HEK293 (cell line): ENCODE data around the gene KLHDC9.
A peak's percentile ranks its signal among the peaks of the same experiment; 100 is the strongest.

Source experiments
- CTCF ChIA-PET: fragments of 350-600 bp; formaldehyde crosslinking; extraction: SDS; loops from one replicate; lab custom pipeline; 2021; ENCODE audit warnings: antibody characterized with exemption; lab: Yijun Ruan, JAX
- POLR2A ChIA-PET: fragments of 300-600 bp; formaldehyde crosslinking; extraction: SDS; loops from one replicate; lab custom pipeline; 2020; ENCODE audit warnings: antibody characterized with exemption, inconsistent platforms; lab: Yijun Ruan, JAX
- H3K27ac ChIP-seq: fragments of 200-500 bp; sonication (Bioruptor generic); 2 replicates; pipeline ENCODE4 v1.5.1; 2014; ENCODE audit warnings: low read depth, low read length, control low read depth, inconsistent platforms; ENCODE audit errors: extremely low read depth
- H3K36me3 ChIP-seq, 2 experiments: fragments of 200-500 bp in 1 of 2; sonication (Bioruptor generic) in 1 of 2; 1 replicate in 1 of 2; 2 replicates in 1 of 2; pipeline ENCODE4 v1.5.1; 2014 to 2017; ENCODE audit warnings: inconsistent platforms in 2 of 2, low read length in 2 of 2; ENCODE audit not compliant: control insufficient read depth in 2 of 2, insufficient read depth in 1 of 2
- H3K4me1 ChIP-seq: fragments of 200-500 bp; sonication (Bioruptor generic); 2 replicates; pipeline ENCODE4 v1.5.1; 2014; ENCODE audit warnings: mild to moderate bottlenecking, low read length, inconsistent platforms; ENCODE audit not compliant: control insufficient read depth, insufficient read depth
- H3K4me3 ChIP-seq: 2 replicates; pipeline ENCODE4 v1.5.1; 2011; ENCODE audit warnings: low read depth, mild to moderate bottlenecking, control low read depth, low read length, moderate library complexity
- H3K9me3 ChIP-seq: fragments of 200-500 bp; sonication (Bioruptor generic); 2 replicates; pipeline ENCODE4 v1.5.1; 2014; ENCODE audit warnings: low read depth, low read length, inconsistent platforms; ENCODE audit not compliant: control insufficient read depth, insufficient read depth
- ATF2 ChIP-seq: fragments of 450-650 bp; formaldehyde crosslinking; IDR thresholded peaks from 2 replicates; pipeline ENCODE4 v1.5.1; 2016; ENCODE audit warnings: missing biosample characterization, missing genetic modification characterization, low read depth
- BCL6B ChIP-seq: fragments of 450-650 bp; formaldehyde crosslinking; IDR thresholded peaks from 2 replicates; pipeline ENCODE4 v1.5.1; 2017; ENCODE audit warnings: missing biosample characterization, missing genetic modification characterization
- CTCF ChIP-seq: fragments of 450-650 bp; formaldehyde crosslinking; IDR thresholded peaks from 2 replicates; pipeline ENCODE4 v1.5.1; 2016; ENCODE audit warnings: missing biosample characterization, missing genetic modification characterization
- EGR2 ChIP-seq: fragments of 450-650 bp; formaldehyde crosslinking; IDR thresholded peaks from 2 replicates; pipeline ENCODE4 v1.5.1; 2016; ENCODE audit warnings: low read depth, missing biosample characterization, missing genetic modification characterization
- SP2 ChIP-seq: fragments of 450-650 bp; formaldehyde crosslinking; IDR thresholded peaks from 2 replicates; pipeline ENCODE4 v1.5.1; 2016; ENCODE audit warnings: missing biosample characterization, missing genetic modification characterization
- ZBTB8A ChIP-seq: fragments of 450-650 bp; formaldehyde crosslinking; IDR thresholded peaks from 2 replicates; pipeline ENCODE4 v1.5.1; 2016; ENCODE audit warnings: missing biosample characterization, missing genetic modification characterization
- ZEB2 ChIP-seq: fragments of 450-650 bp; formaldehyde crosslinking; IDR thresholded peaks from 2 replicates; pipeline ENCODE4 v1.5.1; 2016; ENCODE audit warnings: missing biosample characterization, missing genetic modification characterization
- ZFP3 ChIP-seq: fragments of 450-650 bp; formaldehyde crosslinking; IDR thresholded peaks from 2 replicates; pipeline ENCODE4 v1.5.1; 2016; ENCODE audit warnings: low read depth, missing biosample characterization, missing genetic modification characterization
- ZFP41 ChIP-seq: fragments of 450-650 bp; formaldehyde crosslinking; IDR thresholded peaks from 2 replicates; pipeline ENCODE4 v1.5.1; 2016; ENCODE audit warnings: missing biosample characterization, missing genetic modification characterization, borderline replicate concordance
- ZIC2 ChIP-seq: fragments of 450-650 bp; formaldehyde crosslinking; IDR thresholded peaks from 2 replicates; pipeline ENCODE4 v1.5.1; 2016; ENCODE audit warnings: missing biosample characterization, missing genetic modification characterization
- ZNF16 ChIP-seq: fragments of 450-650 bp; formaldehyde crosslinking; IDR thresholded peaks from 2 replicates; pipeline ENCODE4 v1.5.1; 2016; ENCODE audit warnings: low read depth, missing biosample characterization, missing genetic modification characterization
- ZNF174 ChIP-seq: fragments of 450-650 bp; formaldehyde crosslinking; IDR thresholded peaks from 2 replicates; pipeline ENCODE4 v1.5.0; 2017; ENCODE audit warnings: missing biosample characterization, mild to moderate bottlenecking, missing genetic modification characterization
- ZNF184 ChIP-seq: fragments of 450-650 bp; IDR thresholded peaks from 2 replicates; pipeline ENCODE4 v1.5.1; 2018; ENCODE audit warnings: missing biosample characterization, mild to moderate bottlenecking, missing genetic modification characterization
- ZNF26 ChIP-seq: fragments of 450-650 bp; formaldehyde crosslinking; IDR thresholded peaks from 2 replicates; pipeline ENCODE4 v1.5.1; 2016; ENCODE audit warnings: missing biosample characterization, missing genetic modification characterization
- ZNF335 ChIP-seq: fragments of 450-650 bp; formaldehyde crosslinking; conservative IDR thresholded peaks from 2 replicates; pipeline ENCODE4 v1.5.1; 2016; ENCODE audit warnings: missing biosample characterization, missing genetic modification characterization
- ZNF513 ChIP-seq: fragments of 450-650 bp; IDR thresholded peaks from 2 replicates; pipeline ENCODE4 v1.5.1; 2018; ENCODE audit warnings: missing biosample characterization, missing genetic modification characterization
- ZNF670 ChIP-seq: fragments of 450-650 bp; formaldehyde crosslinking; IDR thresholded peaks from 2 replicates; pipeline ENCODE4 v1.5.1; 2016; ENCODE audit warnings: missing biosample characterization, missing genetic modification characterization, low read depth
- ZNF768 ChIP-seq: fragments of 450-650 bp; formaldehyde crosslinking; IDR thresholded peaks from 2 replicates; pipeline ENCODE4 v1.5.1; 2018; ENCODE audit warnings: missing biosample characterization, mild to moderate bottlenecking, missing genetic modification characterization
- ZNF830 ChIP-seq: fragments of 450-650 bp; IDR thresholded peaks from 2 replicates; pipeline ENCODE4 v1.5.0; 2018; ENCODE audit warnings: missing biosample characterization, missing genetic modification characterization, low read depth, mild to moderate bottlenecking, moderate library complexity
- ZSCAN18 ChIP-seq: fragments of 450-650 bp; formaldehyde crosslinking; IDR thresholded peaks from 2 replicates; pipeline ENCODE4 v1.5.1; 2016; ENCODE audit warnings: missing biosample characterization, missing genetic modification characterization

The KLHDC9 gene

GRCh38 chr1:161132410-161133219 lies 34.5 kb downstream of the KLHDC9 start, which contains the start of gene DEDD (continued):
- TF ChIP-seq ZNF26 (tag by site-specific recombination) (no peak), ZNF670 (tag by site-specific recombination) (no peak), CTCF (tag by site-specific recombination) (peak; percentile 71; the same call in 1 of the 2 replicates), ZNF184 (tag by site-specific recombination) (0 out of 2 replicates have a peak, but pooled peaks have one; percentile 22), ZNF16 (tag by site-specific recombination) (no peak), ZSCAN18 (tag by site-specific recombination) (no peak), ZIC2 (tag by site-specific recombination) (no peak), ZNF830 (tag by site-specific recombination) (no peak), ZEB2 (tag by site-specific recombination) (peak; percentile 89), BCL6B (tag by site-specific recombination) (no peak)

- H3K9me3 ChIP-seq = no peaks in the 10 kb centered on the region
- H3K27ac ChIP-seq = peak overlapping the region; percentile 91
- CTCF ChIA-PET = interaction anchor here (0.9 to 1.9 kb wide), 4 partner anchors 14 to 36 kb away, joined by 3 to 6 read pairs (median 4); no protein-coding TSS in a partner anchor
- TF ChIP-seq ATF2 (tag by site-specific recombination) = no peak
- TF ChIP-seq ZNF174 (tag by site-specific recombination) = no peak
- peak; percentile 38; the same call in 1 of the 2 replicates for TF ChIP-seq ZNF513
- TF ChIP-seq ZBTB8A (tag by site-specific recombination) = no peak
- no peak for TF ChIP-seq EGR2 (tag by site-specific recombination)
- TF ChIP-seq ZEB2 (tag by site-specific recombination) = 0 out of 2 replicates have a peak, but pooled peaks have one; percentile 1
- no peak for TF ChIP-seq ZFP41 (tag by site-specific recombination)
- no peak for TF ChIP-seq CTCF (tag by site-specific recombination)
- peak; percentile 52 for TF ChIP-seq ZNF335 (tag by site-specific recombination)
- TF ChIP-seq SP2 (tag by site-specific recombination) = no peak
- TF ChIP-seq ZFP3 (tag by site-specific recombination) = no peak
- TF ChIP-seq ZNF768 (tag by site-specific recombination) = no peak
These were observed 35.1 kb downstream of the KLHDC9 start for GRCh38 chr1:161133220-161133740.

More at GRCh38 chr1:161133220-161133740, 35.1 kb downstream of the KLHDC9 start:
- Histone ChIP-seq H3K4me3 (peak overlapping the region; percentile 84), H3K4me1 (0 out of 2 replicates have a peak, but pooled peaks cover 2% of the 10 kb centered on the region), H3K36me3 (peaks cover 0 to 27% of the 10 kb centered on the region in 2 experiments; a peak in 2 of 3 replicates)
- POLR2A ChIA-PET = interaction anchor here (0.6 to 3.8 kb wide), 14 partner anchors 8 to 693 kb away, joined by 3 to 28 read pairs (median 6); partner anchors contain the start of genes NIT1, PFDN2, PPOX and TOMM40L
